SU-DHL-6 (cell line): ENCODE measurements around the gene KIF17.

Source experiments
- CTCF ChIP-seq: fragments of 200-600 bp; sonication (generic); IDR thresholded peaks from one replicate; pipeline ENCODE4 v1.5.1; 2017; ENCODE audit warnings: antibody characterized with exemption, mild to moderate bottlenecking, low read length, moderate library complexity; ENCODE audit not compliant: insufficient read depth, poor library complexity, severe bottlenecking
- EZH2phosphoT487 ChIP-seq: fragments of 200-600 bp; sonication (generic), shearing (Covaris generic); conservative IDR thresholded peaks from 2 replicates; pipeline ENCODE4 v1.6.1; 2018; ENCODE audit warnings: mild to moderate bottlenecking, antibody characterized with exemption, low read length, moderate library complexity, mixed read lengths

GRCh38 chr1:20732071-20732587, 14.3 kb upstream of the KIF17 start:
- TF ChIP-seq CTCF (peak; percentile 5), EZH2phosphoT487 (no peak)
